RWPE1 (cell line): ENCODE data around the gene NELFB.
"Not testable (repeated sequence)": the region's sequence is repeated elsewhere in the genome, so short reads cannot be mapped to it uniquely, and the experiment has no call there.

Experiments used
- CTCF ChIA-PET: fragments of 350-600 bp; sonication (Branson Sonifier 250); formaldehyde crosslinking; extraction: SDS; loops from one replicate; lab custom pipeline; 2021; lab: Yijun Ruan, JAX
- POLR2A ChIA-PET: fragments of 400-600 bp; formaldehyde crosslinking; extraction: SDS; loops from one replicate; lab custom pipeline; 2020; ENCODE audit warnings: antibody characterized with exemption; ENCODE audit not compliant: low non-redundant PET; lab: Yijun Ruan, JAX
- DNase-seq: peaks from one replicate; pipeline ENCODE4 v3.0.0; 2012; ENCODE audit warnings: low spot score
- H3K27ac ChIP-seq: fragments of 450-650 bp; 2 replicates; pipeline ENCODE4 v1.5.1; 2017
- TF ChIP-seq, protein P1 (sequence below): fragments of 450-650 bp; conservative IDR thresholded peaks from 2 replicates; pipeline ENCODE4 v1.5.1; 2017; ENCODE audit warnings: low read depth, mild to moderate bottlenecking

NELFB gene

DNA sequence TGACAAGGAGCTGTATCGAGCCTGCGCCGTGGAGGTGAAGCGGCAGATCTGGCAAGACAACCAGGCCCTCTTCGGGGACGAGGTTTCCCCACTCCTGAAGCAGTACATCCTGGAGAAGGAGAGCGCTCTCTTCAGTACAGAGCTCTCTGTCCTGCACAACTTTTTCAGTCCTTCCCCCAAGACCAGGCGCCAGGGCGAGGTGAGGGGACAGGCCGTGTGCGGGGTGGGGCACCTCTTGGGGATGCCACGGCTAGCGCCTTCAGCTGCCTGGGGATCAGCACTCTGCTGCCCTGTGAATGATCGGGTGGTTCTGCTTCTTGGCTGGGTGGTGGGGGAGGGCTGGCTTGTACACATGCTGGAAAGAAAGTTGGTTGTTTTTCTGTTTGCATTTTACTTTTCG is 1.7 kb downstream of the NELFB start:
- TF ChIP-seq, protein P1, sequence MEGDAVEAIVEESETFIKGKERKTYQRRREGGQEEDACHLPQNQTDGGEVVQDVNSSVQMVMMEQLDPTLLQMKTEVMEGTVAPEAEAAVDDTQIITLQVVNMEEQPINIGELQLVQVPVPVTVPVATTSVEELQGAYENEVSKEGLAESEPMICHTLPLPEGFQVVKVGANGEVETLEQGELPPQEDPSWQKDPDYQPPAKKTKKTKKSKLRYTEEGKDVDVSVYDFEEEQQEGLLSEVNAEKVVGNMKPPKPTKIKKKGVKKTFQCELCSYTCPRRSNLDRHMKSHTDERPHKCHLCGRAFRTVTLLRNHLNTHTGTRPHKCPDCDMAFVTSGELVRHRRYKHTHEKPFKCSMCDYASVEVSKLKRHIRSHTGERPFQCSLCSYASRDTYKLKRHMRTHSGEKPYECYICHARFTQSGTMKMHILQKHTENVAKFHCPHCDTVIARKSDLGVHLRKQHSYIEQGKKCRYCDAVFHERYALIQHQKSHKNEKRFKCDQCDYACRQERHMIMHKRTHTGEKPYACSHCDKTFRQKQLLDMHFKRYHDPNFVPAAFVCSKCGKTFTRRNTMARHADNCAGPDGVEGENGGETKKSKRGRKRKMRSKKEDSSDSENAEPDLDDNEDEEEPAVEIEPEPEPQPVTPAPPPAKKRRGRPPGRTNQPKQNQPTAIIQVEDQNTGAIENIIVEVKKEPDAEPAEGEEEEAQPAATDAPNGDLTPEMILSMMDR = no peak
- DNase-seq = no peak
- CTCF ChIA-PET = interaction anchor here (0.6 to 1.4 kb wide), 4 partner anchors 9 to 313 kb away, joined by 3 to 4 read pairs (median 4); partner anchors contain the start of gene EXD3
- POLR2A ChIA-PET = interaction anchor here (0.9 to 2.5 kb wide), 2 partner anchors 16 to 18 kb away, joined by 3 to 9 read pairs; partner anchors contain the start of gene TUBB4B
- peak overlapping the region; percentile 84 for H3K27ac ChIP-seq

DNA sequence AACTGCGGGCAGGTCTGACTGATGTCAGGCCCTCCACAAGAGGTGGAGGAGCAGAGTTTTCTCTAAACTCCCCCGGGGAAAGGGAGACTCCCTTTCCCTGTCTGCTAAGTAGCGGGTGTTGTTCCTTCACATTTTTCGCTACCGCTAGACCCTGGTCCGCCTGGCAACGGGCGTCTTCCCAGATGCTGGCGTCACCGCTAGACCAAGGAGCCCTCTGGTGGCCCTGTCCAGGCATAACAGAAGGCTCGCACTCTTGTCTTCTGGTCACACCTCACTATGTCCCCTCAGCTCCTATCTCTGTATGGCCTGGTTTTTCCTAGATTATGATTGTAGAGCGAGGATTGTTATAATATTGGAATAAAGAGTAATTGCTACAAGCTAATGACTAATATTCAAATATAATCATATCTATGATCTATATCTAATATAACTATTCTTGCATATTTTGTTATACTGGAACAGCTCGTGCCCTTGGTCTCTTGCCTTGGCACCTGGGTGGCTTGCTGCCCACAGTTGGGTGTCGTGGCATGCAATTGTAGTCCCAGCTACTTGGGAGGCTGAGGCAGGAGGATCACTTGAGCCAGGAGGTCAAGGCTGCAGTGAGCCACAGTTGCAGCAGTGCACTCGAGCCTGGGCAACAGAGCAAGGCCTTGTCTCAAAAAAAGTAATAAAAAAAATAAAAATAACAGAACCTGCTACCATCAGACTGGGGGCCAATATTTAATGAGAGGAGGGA is 7.2 kb downstream of the NELFB start:
- ChIA-PET CTCF (interaction anchor here (0.6 to 3.3 kb wide), 3 partner anchors 10 to 183 kb away, joined by 4 to 12 read pairs (median 4); no protein-coding TSS in a partner anchor), POLR2A (interaction anchor here (0.6 kb wide), 2 partner anchors 22 to 192 kb away, joined by 3 to 4 read pairs; no protein-coding TSS in a partner anchor)
- TF ChIP-seq, protein P1 = peak; percentile 91
- peak overlapping the region; percentile 29 for H3K27ac ChIP-seq
- DNase-seq = not testable (repeated sequence)

DNA sequence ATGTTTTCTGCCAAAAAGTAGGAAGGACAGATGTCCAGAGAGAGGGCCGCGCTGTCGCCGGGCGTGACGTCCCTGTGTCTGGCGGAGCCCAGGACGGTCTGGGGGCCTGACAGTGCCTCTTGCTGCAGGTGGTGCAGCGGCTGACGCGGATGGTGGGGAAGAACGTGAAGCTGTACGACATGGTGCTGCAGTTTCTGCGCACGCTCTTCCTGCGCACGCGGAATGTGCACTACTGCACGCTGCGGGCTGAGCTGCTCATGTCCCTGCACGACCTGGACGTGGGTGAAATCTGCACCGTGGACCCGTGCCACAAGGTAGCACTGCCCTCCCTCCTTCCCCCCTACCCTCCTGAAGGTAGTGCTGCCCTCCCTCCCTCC is 7.8 kb downstream of the NELFB start:
- H3K27ac ChIP-seq = peak overlapping the region; percentile 29
- ChIA-PET CTCF (interaction anchor here (0.6 to 3.3 kb wide), 3 partner anchors 10 to 182 kb away, joined by 4 to 12 read pairs (median 4); no protein-coding TSS in a partner anchor), POLR2A (no interaction called here)
- TF ChIP-seq, protein P1 = no peak
- no peak for DNase-seq

DNA sequence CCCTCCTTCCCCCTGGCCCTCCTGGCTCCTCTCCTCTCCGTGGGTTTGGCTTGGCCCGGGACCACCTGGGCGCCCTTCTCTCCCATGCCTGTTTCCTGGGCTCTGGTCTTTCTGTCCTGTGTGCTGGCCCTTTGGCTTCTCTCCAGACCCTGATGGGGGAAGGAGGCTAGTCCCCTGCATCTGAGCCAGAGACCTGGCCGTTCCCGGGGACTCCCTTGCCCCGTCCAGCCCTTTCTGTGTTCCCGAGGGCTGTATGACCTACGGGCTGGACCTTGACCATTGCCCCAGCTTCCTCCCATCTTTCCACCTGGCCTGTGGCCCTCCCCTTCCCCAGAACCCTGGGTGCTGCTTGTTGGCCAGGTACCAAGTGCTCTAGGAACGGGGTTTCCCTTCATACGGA is 8.4 kb downstream of the NELFB start:
- TF ChIP-seq, protein P1 = no peak
- DNase-seq = no peak
- POLR2A ChIA-PET = no interaction called here
- CTCF ChIA-PET = interaction anchor here (3.3 kb wide), 1 partner anchor 27 kb away, joined by 12 read pairs; no protein-coding TSS in a partner anchor
- H3K27ac ChIP-seq = peak overlapping the region; percentile 94

DNA sequence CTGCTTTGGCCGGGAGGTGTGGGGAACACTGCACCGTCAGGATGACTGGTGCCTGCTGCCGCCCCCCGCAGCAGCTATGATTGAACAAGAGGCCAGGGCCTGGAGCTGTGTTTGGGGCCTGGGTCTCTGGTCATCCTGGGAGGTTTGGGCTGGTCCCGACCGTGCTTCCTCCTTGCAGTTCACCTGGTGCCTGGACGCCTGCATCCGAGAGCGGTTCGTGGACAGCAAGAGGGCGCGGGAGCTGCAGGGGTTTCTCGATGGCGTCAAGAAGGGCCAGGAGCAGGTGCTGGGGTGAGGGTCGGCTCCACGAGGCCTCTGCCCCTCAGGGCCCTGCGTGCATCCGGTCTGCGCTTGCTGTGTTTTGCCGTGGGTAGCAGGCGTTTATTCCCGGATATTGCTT is 8.9 kb downstream of the NELFB start:
- ChIA-PET CTCF (interaction anchor here (3.3 kb wide), 1 partner anchor 27 kb away, joined by 12 read pairs; no protein-coding TSS in a partner anchor), POLR2A (no interaction called here)
- DNase-seq = no peak
- TF ChIP-seq, protein P1 = no peak
- H3K27ac ChIP-seq = peak overlapping the region; percentile 94

DNA sequence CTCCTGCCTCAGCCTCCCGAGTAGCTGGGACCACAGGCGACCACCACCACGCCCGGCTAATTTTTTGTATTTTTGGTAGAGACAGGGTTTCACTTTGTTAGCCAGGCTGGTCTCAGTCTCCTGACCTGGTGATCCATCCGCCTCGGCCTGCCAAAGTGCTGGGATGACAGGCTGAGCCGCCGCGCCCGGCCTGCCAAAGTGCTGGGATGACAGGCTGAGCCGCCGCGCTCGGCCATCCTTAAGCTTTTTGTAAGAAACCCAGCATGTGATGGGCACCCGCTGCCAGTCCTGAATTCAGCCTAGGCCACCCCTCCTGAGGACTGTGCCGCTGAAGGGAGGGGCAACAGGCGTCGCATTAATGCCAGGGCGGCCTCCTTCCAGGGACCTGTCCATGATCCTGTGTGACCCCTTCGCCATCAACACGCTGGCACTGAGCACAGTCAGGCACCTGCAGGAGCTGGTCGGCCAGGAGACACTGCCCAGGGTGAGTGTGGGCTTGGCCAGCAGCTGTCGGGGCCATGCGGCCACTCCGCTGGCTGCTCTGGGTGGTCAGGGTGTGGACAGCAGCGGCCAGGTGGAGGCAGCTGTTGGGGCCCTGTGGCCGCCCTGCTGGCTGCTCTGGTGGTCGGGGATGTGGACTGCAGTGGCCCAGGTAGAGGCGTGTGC is 10.5 kb downstream of the NELFB start:
- TF ChIP-seq, protein P1 = no peak
- ChIA-PET CTCF (interaction anchor here (1.3 kb wide), 1 partner anchor 9 kb away, joined by 4 read pairs; no protein-coding TSS in a partner anchor), POLR2A (no interaction called here)
- peak overlapping the region; percentile 94 for H3K27ac ChIP-seq
- no peak for DNase-seq
